GM21576 (cell line): Measurements from ENCODE around the gene TMEM52.
A peak's percentile ranks its signal among the peaks of the same experiment; 100 is the strongest.
"Not testable (repeated sequence)": the region's sequence is repeated elsewhere in the genome, so short reads cannot be mapped to it uniquely, and the experiment has no call there.

ENCODE experiments used
- ATAC-seq: cut with Tn5 transposase; IDR thresholded peaks from one replicate; pipeline ENCODE4 v1.9.1; 2021; ENCODE audit warnings: mild to moderate bottlenecking, moderate library complexity; ENCODE audit not compliant: unreplicated experiment

The TMEM52 gene

GRCh38 chr1:1895456-1896336 lies 23.4 kb downstream of the TMEM52 start:
- no peak for ATAC-seq

- ATAC-seq: no peak
These were observed 24.0 kb downstream of the TMEM52 start for GRCh38 chr1:1895060-1895418.

GRCh38 chr1:1894354-1895059 lies 24.6 kb downstream of the TMEM52 start:
- ATAC-seq: no peak

- no peak for ATAC-seq
These were observed 25.1 kb downstream of the TMEM52 start for GRCh38 chr1:1893997-1894353.

GRCh38 chr1:1893291-1893985 lies 25.6 kb downstream of the TMEM52 start:
- ATAC-seq: no peak

- no peak for ATAC-seq
These were observed 26.3 kb downstream of the TMEM52 start for GRCh38 chr1:1892763-1893120.

GRCh38 chr1:1892079-1892762 lies 26.9 kb downstream of the TMEM52 start:
- ATAC-seq: no peak

- peak; percentile 26 for ATAC-seq
These were observed 27.6 kb downstream of the TMEM52 start for GRCh38 chr1:1891349-1892078.

GRCh38 chr1:1890506-1891348 lies 28.4 kb downstream of the TMEM52 start, which contains the start of gene GNB1:
Gene GNB1, minus strand, starts transcription at chr1:1891087. Its CDS starts 65,634 bp downstream, at chr1:1825453.
- ATAC-seq: peak; percentile 68

GRCh38 chr1:1889847-1890505 lies 29.1 kb downstream of the TMEM52 start:
- ATAC-seq: peak; percentile 16

GRCh38 chr1:1889090-1889750 lies 29.9 kb downstream of the TMEM52 start:
- ATAC-seq: no peak

- ATAC-seq: not testable (repeated sequence)
These were observed 35.2 kb downstream of the TMEM52 start for GRCh38 chr1:1883890-1884289.

GRCh38 chr1:1883092-1883873 lies 35.8 kb downstream of the TMEM52 start:
- ATAC-seq: no peak

- ATAC-seq: no peak
These were observed 37.4 kb downstream of the TMEM52 start for GRCh38 chr1:1881727-1882126.

- no peak for ATAC-seq
These were observed 38.3 kb downstream of the TMEM52 start for GRCh38 chr1:1880617-1881312.

GRCh38 chr1:1879942-1880341 lies 39.1 kb downstream of the TMEM52 start:
- no peak for ATAC-seq

- ATAC-seq: no peak
These were observed 41.1 kb downstream of the TMEM52 start for GRCh38 chr1:1877865-1878436.
